GM21717 (cell line): ENCODE data around the gene EEIG1.

ENCODE experiments used
- ATAC-seq: cut with Tn5 transposase; IDR thresholded peaks from one replicate; pipeline ENCODE4 v1.9.1; 2021; ENCODE audit warnings: mild to moderate bottlenecking, moderate library complexity; ENCODE audit not compliant: unreplicated experiment

The EEIG1 gene

GRCh38 chr9:127975376-127976315 lies 5.1 kb downstream of the EEIG1 start:
- ATAC-seq, result no peak

DNA sequence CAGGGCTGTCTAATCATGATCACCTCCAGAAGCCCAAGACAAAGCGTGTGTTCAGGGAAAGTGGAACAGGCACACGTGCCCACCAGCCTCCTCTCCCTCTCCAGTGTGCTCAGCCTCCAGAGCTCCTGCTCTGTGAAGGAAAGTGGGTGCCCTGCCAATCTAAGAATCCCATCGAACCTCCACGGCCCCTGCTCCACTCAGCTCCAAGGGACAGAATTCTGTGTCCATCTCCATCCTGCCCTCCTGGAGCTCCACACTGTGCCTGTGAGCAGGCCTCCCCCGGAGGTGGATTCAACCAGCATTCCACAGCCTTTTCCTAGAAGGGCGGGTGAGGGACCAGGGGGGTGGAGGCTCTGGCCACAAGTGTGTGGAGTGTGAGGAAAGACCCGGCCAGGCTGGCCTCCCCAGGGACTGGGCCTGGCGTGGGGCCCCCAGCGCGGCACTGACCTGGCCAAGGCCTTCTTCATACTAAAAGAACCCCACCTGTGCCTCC lies 6.0 kb downstream of the EEIG1 start:
- no peak for ATAC-seq

- ATAC-seq, result no peak
Measured at GRCh38 chr9:127974001-127974768, 6.6 kb downstream of the EEIG1 start.

DNA sequence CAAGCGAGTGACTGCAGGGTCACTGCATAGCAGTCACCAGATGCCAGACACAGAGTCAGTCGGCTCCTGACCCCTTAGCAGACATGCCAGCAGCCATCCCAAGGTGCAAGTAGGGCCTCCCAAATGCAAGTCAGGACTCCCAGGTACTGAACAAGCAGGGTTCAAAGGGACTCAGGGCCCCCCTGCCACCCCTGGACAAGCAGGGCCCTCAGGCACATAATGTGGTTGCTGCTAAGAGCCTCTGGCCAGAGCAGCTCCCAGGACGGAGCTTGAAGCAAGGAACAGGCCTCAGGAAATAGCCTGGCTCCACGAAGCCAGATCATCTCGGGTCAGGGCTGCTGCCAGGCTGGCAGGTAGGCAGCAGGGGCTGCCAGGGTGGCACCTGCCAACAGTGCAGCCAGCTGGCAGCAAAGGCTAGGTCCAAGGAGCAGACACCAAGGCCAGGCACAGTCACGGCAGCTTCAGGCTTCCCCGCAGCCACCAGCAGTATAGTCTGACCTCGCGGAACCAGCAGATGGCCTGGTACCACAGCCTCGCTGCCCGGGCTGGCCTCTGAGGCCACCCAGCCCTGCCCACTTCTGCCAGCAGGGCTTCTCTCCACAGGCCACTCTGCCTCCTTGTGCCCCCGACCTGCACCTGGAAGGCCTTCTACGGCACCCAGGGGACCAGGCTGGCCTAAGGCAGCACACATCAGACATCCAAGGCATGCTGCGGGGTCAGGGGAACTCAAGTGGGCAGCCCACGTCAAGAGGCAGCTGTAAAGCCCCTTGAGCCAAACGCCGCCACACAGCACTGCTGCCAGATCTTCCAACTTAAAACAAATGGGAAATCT lies 7.4 kb downstream of the EEIG1 start:
- ATAC-seq, result no peak

DNA sequence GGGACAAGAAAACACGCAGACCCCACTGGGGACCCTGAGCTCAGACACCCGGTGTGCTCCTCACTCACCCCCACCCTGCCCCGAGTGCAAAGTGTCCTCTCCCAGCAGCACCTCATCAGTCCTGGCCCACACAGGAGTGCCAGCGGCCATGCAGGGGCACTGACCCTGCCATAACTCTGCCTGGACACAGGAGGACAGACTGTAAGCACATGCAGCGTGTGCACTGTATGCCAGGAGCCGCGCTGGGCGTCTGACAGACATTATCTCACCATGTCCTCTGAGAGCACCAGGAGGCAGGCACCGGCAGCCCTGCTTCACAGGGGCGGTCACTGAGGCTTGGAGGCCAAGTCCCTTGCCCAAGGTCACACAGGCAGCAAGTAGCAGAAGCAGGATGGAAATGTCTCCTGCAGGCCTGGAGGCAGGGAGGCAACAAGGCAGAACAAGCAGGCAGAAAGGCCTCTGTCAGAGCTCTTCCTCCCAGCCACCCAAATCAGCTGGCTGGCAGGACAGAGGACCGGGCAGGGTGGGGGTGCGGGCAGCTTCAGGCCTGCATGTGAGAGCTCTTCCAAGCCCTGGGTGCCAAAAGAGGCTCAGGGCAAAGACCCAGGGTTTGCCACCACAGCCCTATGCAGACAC lies 8.4 kb downstream of the EEIG1 start:
- no peak for ATAC-seq

DNA sequence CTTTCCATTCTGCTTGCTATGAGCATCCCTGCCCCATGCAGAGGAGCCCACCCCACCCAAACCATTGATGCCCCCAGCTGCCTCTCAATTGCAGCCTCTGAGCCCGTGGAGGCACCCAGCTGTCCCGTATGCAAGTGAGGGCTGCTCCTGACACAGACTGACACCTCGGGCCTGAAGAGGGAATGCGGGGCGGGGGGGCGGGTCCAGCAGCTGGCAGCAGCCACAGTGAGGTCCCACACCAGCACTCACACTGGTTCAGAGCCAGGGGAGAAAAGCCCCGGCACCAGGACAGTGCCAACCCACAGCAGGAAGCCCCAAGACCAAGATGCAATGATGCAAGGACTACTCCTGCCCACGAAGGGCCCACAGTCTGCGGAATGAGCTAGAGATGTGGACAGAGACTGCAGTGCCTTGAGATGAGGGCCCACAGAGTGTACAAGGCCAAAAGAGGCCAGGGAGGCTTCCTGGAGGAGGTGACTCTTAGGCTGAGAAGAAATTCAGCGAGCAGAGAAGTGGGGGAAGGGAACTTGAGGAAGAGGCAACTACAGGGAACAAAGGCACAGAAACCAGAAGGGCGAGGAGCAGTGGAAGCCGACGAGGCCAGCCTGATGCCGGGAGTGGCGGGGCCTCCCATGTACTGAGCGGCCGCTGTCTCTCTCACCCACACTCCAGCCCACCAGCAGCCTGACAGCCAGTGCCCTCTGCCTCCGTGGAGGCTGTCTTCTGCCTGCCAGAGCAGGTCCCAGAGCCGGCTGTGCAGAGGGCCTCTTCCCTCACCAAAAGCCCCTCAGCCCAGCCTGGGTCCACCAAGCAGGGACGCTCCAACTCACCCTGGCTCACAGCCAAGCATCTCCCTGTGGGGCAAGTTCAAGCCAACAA lies 9.2 kb downstream of the EEIG1 start:
- no peak for ATAC-seq

- ATAC-seq, result peak; percentile 61
Measured at GRCh38 chr9:127970401-127971313, 10.1 kb downstream of the EEIG1 start.

- ATAC-seq, result no peak
Measured at GRCh38 chr9:127968700-127969383, 11.9 kb downstream of the EEIG1 start.

GRCh38 chr9:127968042-127968441 lies 12.7 kb downstream of the EEIG1 start:
- ATAC-seq, result no peak

DNA sequence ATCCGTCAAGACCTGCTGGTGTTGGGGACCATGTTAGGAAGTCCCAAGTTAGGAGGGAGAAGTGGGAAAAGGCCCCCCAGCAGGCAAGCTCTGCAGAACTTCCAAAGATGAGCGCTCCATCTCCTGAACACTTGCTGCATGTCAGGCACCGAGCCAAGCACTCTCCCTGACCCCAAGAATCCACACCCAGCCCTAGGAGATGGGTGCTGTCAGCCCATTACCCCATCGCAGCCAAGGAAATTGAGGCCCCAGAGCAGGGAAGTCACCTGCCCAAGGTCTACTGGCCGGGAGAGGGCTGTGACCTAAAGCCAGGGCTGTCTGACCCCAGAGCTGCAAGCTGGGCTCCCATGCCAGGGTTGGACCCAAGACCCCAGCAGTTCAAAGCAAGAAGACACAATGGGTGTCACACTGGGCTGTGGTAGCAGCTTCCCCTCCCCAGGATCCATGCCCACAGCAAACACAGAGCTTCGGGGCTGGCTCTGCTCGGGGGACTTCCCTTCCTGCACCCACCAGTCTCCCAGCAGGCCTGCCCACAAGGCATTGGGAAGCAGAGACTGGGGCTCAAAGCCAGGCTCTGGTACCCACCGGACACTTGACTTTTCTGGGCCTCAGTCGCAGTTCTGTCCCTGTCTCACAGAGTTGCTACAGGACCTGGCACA lies 13.5 kb downstream of the EEIG1 start:
- no peak for ATAC-seq

- no peak for ATAC-seq
Measured at GRCh38 chr9:127966416-127967150, 14.2 kb downstream of the EEIG1 start.

DNA sequence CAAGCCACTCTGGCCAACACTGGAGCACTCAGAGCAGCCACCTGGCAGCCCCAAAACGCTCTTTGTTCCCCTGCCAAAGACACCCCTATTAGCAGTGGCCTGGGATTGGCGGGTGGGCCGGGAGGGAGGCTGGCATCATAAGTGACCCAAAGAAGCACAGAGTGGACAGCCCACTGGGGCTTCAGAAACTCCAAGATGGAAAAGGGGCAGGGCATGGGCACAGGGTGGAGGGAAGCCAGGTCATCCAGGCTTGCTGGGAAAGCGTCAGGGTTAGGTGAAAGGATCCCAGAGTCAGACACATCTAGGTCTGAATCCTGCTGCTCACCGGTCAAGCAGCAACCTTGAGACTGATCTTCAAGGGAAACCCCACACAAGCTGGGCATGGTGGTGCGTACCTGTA lies 14.8 kb downstream of the EEIG1 start:
- no peak for ATAC-seq

DNA sequence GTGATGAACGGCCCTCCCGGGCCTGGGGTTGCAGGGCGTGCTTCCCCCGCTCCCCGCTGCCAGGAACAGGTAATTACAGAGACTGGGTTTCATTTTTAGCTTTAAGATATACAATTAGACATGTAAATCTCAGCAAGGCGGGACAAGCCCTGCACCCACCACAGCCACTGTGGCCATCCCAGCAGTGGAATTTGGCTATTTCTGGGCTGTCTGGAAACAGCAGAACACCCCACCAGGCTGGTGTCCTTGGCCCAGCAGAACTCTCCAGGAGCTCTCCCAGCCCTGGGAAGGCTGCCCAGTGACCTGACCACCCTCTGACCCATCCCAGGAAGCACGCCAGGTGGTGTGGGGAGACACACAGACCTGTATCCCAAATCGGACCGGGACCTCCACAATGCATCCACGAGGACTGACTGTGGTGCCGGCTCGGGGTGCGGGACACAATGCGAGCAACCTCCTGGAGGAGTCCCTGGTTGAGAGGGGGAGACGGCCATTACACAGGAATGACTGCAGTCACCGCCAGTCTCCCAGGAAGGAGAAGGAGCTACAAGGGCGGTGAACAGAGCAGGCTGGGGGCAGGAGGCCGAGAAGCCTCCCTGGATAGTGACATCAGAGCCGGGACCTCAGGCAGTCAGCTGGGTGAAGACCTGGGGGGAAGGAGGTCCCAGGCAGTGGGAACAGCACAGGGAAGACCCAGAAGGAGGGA lies 17.3 kb downstream of the EEIG1 start:
- ATAC-seq, result no peak

DNA sequence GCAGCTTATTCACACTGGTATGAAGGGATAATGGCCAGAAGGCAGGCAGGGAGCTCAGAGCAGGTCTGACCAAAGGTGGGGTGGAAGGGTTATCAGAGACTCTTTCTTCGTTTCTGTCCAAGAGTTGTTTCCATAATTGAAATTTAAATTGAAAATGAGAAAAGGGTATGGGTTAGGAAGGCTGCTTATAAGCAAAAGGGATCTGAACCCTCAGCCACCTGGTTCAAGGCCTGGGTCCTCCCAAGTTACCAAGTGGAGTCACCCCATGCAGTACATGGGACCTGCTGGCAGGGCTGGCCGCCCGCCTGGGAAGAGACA lies 17.8 kb downstream of the EEIG1 start:
- ATAC-seq, result no peak

DNA sequence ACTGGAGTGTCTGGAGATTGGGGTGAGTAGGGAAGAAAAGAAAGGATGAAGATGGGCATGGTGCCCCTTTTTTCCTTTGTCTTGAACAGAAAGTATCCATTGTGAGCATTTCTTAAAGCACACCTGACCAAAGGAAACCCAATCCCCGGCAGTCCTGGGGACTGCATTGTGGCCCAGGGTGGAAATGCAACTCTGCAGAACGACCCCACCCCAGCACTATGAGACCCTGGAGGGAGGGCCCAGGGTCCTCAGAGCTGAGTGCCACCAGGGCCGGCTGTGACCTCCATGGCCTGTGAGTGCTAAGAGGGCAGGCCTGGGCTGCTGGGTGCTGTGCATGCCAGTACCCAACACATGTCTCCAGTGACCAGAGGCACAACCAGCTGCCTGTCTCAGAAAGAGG lies 18.5 kb downstream of the EEIG1 start:
- ATAC-seq, result no peak

GRCh38 chr9:127961613-127962155 lies 19.1 kb downstream of the EEIG1 start:
- no peak for ATAC-seq
